ENCODE results near the gene SLC3A2.

SLC3A2 gene

GRCh38 chr11:62880231-62880802 lies 379 bp upstream of the SLC3A2 start:
- peak overlapping the region; percentile 86 to 100 (median 95) for H3K4me3 ChIP-seq (ENCODE audit: control insufficient read depth in 1 of 7, extremely low read depth in 1 of 7, insufficient read depth in 4 of 7, low read depth in 2 of 7, low read length in 6 of 7)
- WGBS (ENCODE audit: insufficient coverage): 0% methylated on average over 11 of the region's 16 CpGs
- CTCF ChIA-PET: interaction anchor here (0.8 to 1.8 kb wide), 6 partner anchors 14 to 206 kb away, joined by 3 to 12 read pairs (median 4); no protein-coding TSS in a partner anchor

GRCh38 chr11:62881579-62882430 lies 1.1 kb downstream of the SLC3A2 start:
- POLR2A ChIA-PET: interaction anchor here (0.5 to 3.0 kb wide), 6 partner anchors 28 to 912 kb away, joined by 3 to 37 read pairs (median 3); partner anchors contain the start of genes INTS5 and MTA2

More at GRCh38 chr11:62880231-62880802, 379 bp upstream of the SLC3A2 start:
- DNase-seq: peak in 2 of 3 donors; percentile 50 to 57
- POLR2A ChIA-PET: interaction anchor here (0.6 to 3.0 kb wide), 4 partner anchors 11 to 93 kb away, joined by 3 to 37 read pairs (median 6); partner anchors contain the start of gene TMEM179B
- Histone ChIP-seq H3K27ac (ENCODE audit: insufficient read depth in 1 of 2, low read depth in 1 of 2, low read length in 2 of 2, poor library complexity in 1 of 2, severe bottlenecking in 2 of 2) (peak overlapping the region; percentile 98 to 99), H3K4me1 (ENCODE audit: control extremely low read depth in 1 of 4, control insufficient read depth in 4 of 4, insufficient read depth in 4 of 4, low read length in 3 of 4) (peaks cover 15 to 43% (median 32%) of the 10 kb centered on the region in 4 experiments), H3K36me3 (ENCODE audit: control insufficient read depth in 4 of 4, insufficient read depth in 4 of 4, low read length in 3 of 4) (peaks cover 8 to 50% (median 30%) of the 10 kb centered on the region in 4 experiments), H3K9me3 (ENCODE audit: control extremely low read depth in 1 of 5, control insufficient read depth in 4 of 5, insufficient read depth in 2 of 5, low read depth in 1 of 5, low read length in 4 of 5) (no peaks in the 10 kb centered on the region), H3K27me3 (replicated peaks in 2 of 5; ENCODE audit: control insufficient read depth in 4 of 5, insufficient read depth in 5 of 5, low read length in 4 of 5) (no peaks in the 10 kb centered on the region)

GRCh38 chr11:62882431-62882749 lies 1.7 kb downstream of the SLC3A2 start:
- WGBS (ENCODE audit: insufficient coverage): 93% methylated on average over 4 of the region's 6 CpGs
- H3K4me1 ChIP-seq (ENCODE audit: control extremely low read depth in 1 of 4, control insufficient read depth in 4 of 4, insufficient read depth in 4 of 4, low read length in 3 of 4): peaks cover 15 to 48% (median 32%) of the 10 kb centered on the region in 4 experiments

More at GRCh38 chr11:62881579-62882430, 1.1 kb downstream of the SLC3A2 start:
- Histone ChIP-seq H3K4me3 (ENCODE audit: control insufficient read depth in 1 of 7, extremely low read depth in 1 of 7, insufficient read depth in 4 of 7, low read depth in 2 of 7, low read length in 6 of 7) (peak overlapping the region; percentile 86 to 100 (median 95)), H3K36me3 (ENCODE audit: control insufficient read depth in 4 of 4, insufficient read depth in 4 of 4, low read length in 3 of 4) (peaks cover 10 to 62% (median 41%) of the 10 kb centered on the region in 4 experiments), H3K9me3 (ENCODE audit: control extremely low read depth in 1 of 5, control insufficient read depth in 4 of 5, insufficient read depth in 2 of 5, low read depth in 1 of 5, low read length in 4 of 5) (no peaks in the 10 kb centered on the region), H3K27me3 (replicated peaks in 2 of 5; ENCODE audit: control insufficient read depth in 4 of 5, insufficient read depth in 5 of 5, low read length in 4 of 5) (no peaks in the 10 kb centered on the region), H3K27ac (ENCODE audit: insufficient read depth in 1 of 2, low read depth in 1 of 2, low read length in 2 of 2, poor library complexity in 1 of 2, severe bottlenecking in 2 of 2) (peak overlapping the region; percentile 98 to 99), H3K4me1 (ENCODE audit: control extremely low read depth in 1 of 4, control insufficient read depth in 4 of 4, insufficient read depth in 4 of 4, low read length in 3 of 4) (peaks cover 15 to 48% (median 32%) of the 10 kb centered on the region in 4 experiments)
- DNase-seq: peak; percentile 95 to 98 (median 98)
- 14% methylated on average over 12 of the region's 21 CpGs for WGBS (ENCODE audit: insufficient coverage)
- CTCF ChIA-PET: interaction anchor here (1.3 to 2.8 kb wide), 7 partner anchors 17 to 95 kb away, joined by 3 to 15 read pairs (median 5); partner anchors contain the start of gene TMEM179B

GRCh38 chr11:62882788-62883501 lies 2.2 kb downstream of the SLC3A2 start:
- Histone ChIP-seq H3K4me3 (ENCODE audit: control insufficient read depth in 1 of 7, extremely low read depth in 1 of 7, insufficient read depth in 4 of 7, low read depth in 2 of 7, low read length in 6 of 7) (peak overlapping the region in 5 of 7 experiments; percentile 86 to 100 (median 98)), H3K27ac (ENCODE audit: insufficient read depth in 1 of 2, low read depth in 1 of 2, low read length in 2 of 2, poor library complexity in 1 of 2, severe bottlenecking in 2 of 2) (peak overlapping the region; percentile 98 to 99), H3K27me3 (replicated peaks in 2 of 5; ENCODE audit: control insufficient read depth in 4 of 5, insufficient read depth in 5 of 5, low read length in 4 of 5) (no peaks in the 10 kb centered on the region), H3K36me3 (ENCODE audit: control insufficient read depth in 4 of 4, insufficient read depth in 4 of 4, low read length in 3 of 4) (peaks cover 10 to 63% (median 51%) of the 10 kb centered on the region in 4 experiments), H3K4me1 (ENCODE audit: control extremely low read depth in 1 of 4, control insufficient read depth in 4 of 4, insufficient read depth in 4 of 4, low read length in 3 of 4) (peaks cover 15 to 48% (median 32%) of the 10 kb centered on the region in 4 experiments), H3K9me3 (ENCODE audit: control extremely low read depth in 1 of 5, control insufficient read depth in 4 of 5, insufficient read depth in 2 of 5, low read depth in 1 of 5, low read length in 4 of 5) (no peaks in the 10 kb centered on the region)
- 70% methylated on average over 5 of the region's 5 CpGs for WGBS (ENCODE audit: insufficient coverage)
- ChIA-PET CTCF (interaction anchor here (0.6 to 2.8 kb wide), 3 partner anchors 18 to 96 kb away, joined by 3 to 15 read pairs (median 3); partner anchors contain the start of gene TMEM179B), POLR2A (no interaction called here)
- no peak for DNase-seq

More at GRCh38 chr11:62882431-62882749, 1.7 kb downstream of the SLC3A2 start:
- Histone ChIP-seq H3K36me3 (ENCODE audit: control insufficient read depth in 4 of 4, insufficient read depth in 4 of 4, low read length in 3 of 4) (peaks cover 10 to 63% (median 46%) of the 10 kb centered on the region in 4 experiments), H3K9me3 (ENCODE audit: control extremely low read depth in 1 of 5, control insufficient read depth in 4 of 5, insufficient read depth in 2 of 5, low read depth in 1 of 5, low read length in 4 of 5) (no peaks in the 10 kb centered on the region), H3K27me3 (replicated peaks in 2 of 5; ENCODE audit: control insufficient read depth in 4 of 5, insufficient read depth in 5 of 5, low read length in 4 of 5) (no peaks in the 10 kb centered on the region), H3K4me3 (ENCODE audit: control insufficient read depth in 1 of 7, extremely low read depth in 1 of 7, insufficient read depth in 4 of 7, low read depth in 2 of 7, low read length in 6 of 7) (peak overlapping the region in 5 of 7 experiments; percentile 86 to 100 (median 98)), H3K27ac (ENCODE audit: insufficient read depth in 1 of 2, low read depth in 1 of 2, low read length in 2 of 2, poor library complexity in 1 of 2, severe bottlenecking in 2 of 2) (peak overlapping the region; percentile 98 to 99)
- POLR2A ChIA-PET: interaction anchor here (3.0 kb wide), 1 partner anchor 41 kb away, joined by 37 read pairs; no protein-coding TSS in a partner anchor
- CTCF ChIA-PET: interaction anchor here (2.8 kb wide), 1 partner anchor 95 kb away, joined by 15 read pairs; the partner anchor contains the start of gene TMEM179B
- DNase-seq: no peak

GRCh38 chr11:62883673-62884072 lies 3.0 kb downstream of the SLC3A2 start:
- Histone ChIP-seq H3K36me3 (ENCODE audit: control insufficient read depth in 4 of 4, insufficient read depth in 4 of 4, low read length in 3 of 4) (peaks cover 17 to 67% (median 56%) of the 10 kb centered on the region in 4 experiments), H3K4me3 (ENCODE audit: control insufficient read depth in 1 of 7, extremely low read depth in 1 of 7, insufficient read depth in 4 of 7, low read depth in 2 of 7, low read length in 6 of 7) (peak overlapping the region in 1 of 7 experiments; percentile 86), H3K27me3 (replicated peaks in 2 of 5; ENCODE audit: control insufficient read depth in 4 of 5, insufficient read depth in 5 of 5, low read length in 4 of 5) (no peaks in the 10 kb centered on the region), H3K9me3 (ENCODE audit: control extremely low read depth in 1 of 5, control insufficient read depth in 4 of 5, insufficient read depth in 2 of 5, low read depth in 1 of 5, low read length in 4 of 5) (no peaks in the 10 kb centered on the region), H3K4me1 (ENCODE audit: control extremely low read depth in 1 of 4, control insufficient read depth in 4 of 4, insufficient read depth in 4 of 4, low read length in 3 of 4) (peaks cover 15 to 48% (median 32%) of the 10 kb centered on the region in 4 experiments), H3K27ac (ENCODE audit: insufficient read depth in 1 of 2, low read depth in 1 of 2, low read length in 2 of 2, poor library complexity in 1 of 2, severe bottlenecking in 2 of 2) (peak overlapping the region; percentile 98 to 99)
- DNase-seq: no peak
- ChIA-PET CTCF (interaction anchor here (1.2 to 2.8 kb wide), 3 partner anchors 19 to 97 kb away, joined by 3 to 15 read pairs (median 7); partner anchors contain the start of gene TMEM179B), POLR2A (no interaction called here)
- whole genome bisulfite sequencing (ENCODE audit: insufficient coverage): 100% methylated on average over 3 of the region's 3 CpGs

- ChIA-PET CTCF (interaction anchor here (1.0 to 2.1 kb wide), 4 partner anchors 20 to 114 kb away, joined by 3 to 7 read pairs (median 4); partner anchors contain the start of gene TAF6L), POLR2A (no interaction called here)
- H3K36me3 ChIP-seq (ENCODE audit: control insufficient read depth in 4 of 4, insufficient read depth in 4 of 4, low read length in 3 of 4): peaks cover 17 to 82% (median 65%) of the 10 kb centered on the region in 4 experiments
- H3K9me3 ChIP-seq (ENCODE audit: control extremely low read depth in 1 of 5, control insufficient read depth in 4 of 5, insufficient read depth in 2 of 5, low read depth in 1 of 5, low read length in 4 of 5): no peaks in the 10 kb centered on the region
- H3K27me3 ChIP-seq (replicated peaks in 2 of 5; ENCODE audit: control insufficient read depth in 4 of 5, insufficient read depth in 5 of 5, low read length in 4 of 5): no peaks in the 10 kb centered on the region
- 97% methylated on average over 11 of the region's 11 CpGs for WGBS (ENCODE audit: insufficient coverage)
- DNase-seq: no peak
- peak overlapping the region in 1 of 7 experiments; percentile 8 for H3K4me3 ChIP-seq (ENCODE audit: control insufficient read depth in 1 of 7, extremely low read depth in 1 of 7, insufficient read depth in 4 of 7, low read depth in 2 of 7, low read length in 6 of 7)
- peak overlapping the region in 1 of 2 experiments; percentile 37 for H3K27ac ChIP-seq (ENCODE audit: insufficient read depth in 1 of 2, low read depth in 1 of 2, low read length in 2 of 2, poor library complexity in 1 of 2, severe bottlenecking in 2 of 2)
- H3K4me1 ChIP-seq (ENCODE audit: control extremely low read depth in 1 of 4, control insufficient read depth in 4 of 4, insufficient read depth in 4 of 4, low read length in 3 of 4): peaks cover 13 to 36% (median 23%) of the 10 kb centered on the region in 4 experiments
These were observed 4.5 kb downstream of the SLC3A2 start for GRCh38 chr11:62885137-62885750.

Measured in common myeloid progenitor, CD34-positive (primary cell).